Mononuclear cell (primary cell): Measurements from ENCODE around the gene ARFGEF2. TPM values are rescaled to one million over a fixed set of nuclear protein-coding genes. Genes with fewer than 3 reads are reported as not detected.
"Not testable (repeated sequence)": the region's sequence is repeated elsewhere in the genome, so short reads cannot be mapped to it uniquely, and the experiment has no call there.

ENCODE experiments used
- H3K27me3 ChIP-seq: 2 replicates; pipeline ENCODE4 v1.6.0; 2011; ENCODE audit warnings: low read length, control low read depth; ENCODE audit not compliant: insufficient read depth
- H3K4me1 ChIP-seq: 2 replicates; pipeline ENCODE4 v1.5.1; 2011; ENCODE audit warnings: mild to moderate bottlenecking, low read length, control low read depth; ENCODE audit not compliant: insufficient read depth
- H3K4me3 ChIP-seq: 2 replicates; pipeline ENCODE4 v1.5.1; 2011; ENCODE audit warnings: mild to moderate bottlenecking, low read length, moderate library complexity
- H3K9me3 ChIP-seq: 2 replicates; pipeline ENCODE4 v1.5.1; 2011; ENCODE audit warnings: low read depth, mild to moderate bottlenecking, control low read depth, low read length
- total RNA-seq: library from RNA; depleted of rRNA; stranded (reverse); fragments of >200 nt; gene quantifications from one replicate; pipeline ENCODE4 v1.2.3, GENCODE V29; 2012

Gene ARFGEF2
- total RNA-seq, 1 donor = 35.1 TPM

- no peaks in the 10 kb centered on the region for H3K27me3 ChIP-seq
- H3K4me3 ChIP-seq = no peak overlapping the region
- H3K9me3 ChIP-seq = no peaks in the 10 kb centered on the region
- H3K4me1 ChIP-seq = peaks cover 10% of the 10 kb centered on the region
Observed at GRCh38 chr20:48931527-48932374, 10.2 kb downstream of the ARFGEF2 start.

GRCh38 chr20:48932375-48932941 is 10.9 kb downstream of the ARFGEF2 start:
- H3K4me3 ChIP-seq = no peak overlapping the region
- H3K9me3 ChIP-seq = no peaks in the 10 kb centered on the region
- peaks cover 7% of the 10 kb centered on the region for H3K4me1 ChIP-seq
- no peaks in the 10 kb centered on the region for H3K27me3 ChIP-seq

- Histone ChIP-seq H3K4me3 (no peak overlapping the region), H3K27me3 (no peaks in the 10 kb centered on the region), H3K4me1 (peaks cover 7% of the 10 kb centered on the region), H3K9me3 (no peaks in the 10 kb centered on the region)
Observed at GRCh38 chr20:48933017-48933766, 11.7 kb downstream of the ARFGEF2 start.

DNA sequence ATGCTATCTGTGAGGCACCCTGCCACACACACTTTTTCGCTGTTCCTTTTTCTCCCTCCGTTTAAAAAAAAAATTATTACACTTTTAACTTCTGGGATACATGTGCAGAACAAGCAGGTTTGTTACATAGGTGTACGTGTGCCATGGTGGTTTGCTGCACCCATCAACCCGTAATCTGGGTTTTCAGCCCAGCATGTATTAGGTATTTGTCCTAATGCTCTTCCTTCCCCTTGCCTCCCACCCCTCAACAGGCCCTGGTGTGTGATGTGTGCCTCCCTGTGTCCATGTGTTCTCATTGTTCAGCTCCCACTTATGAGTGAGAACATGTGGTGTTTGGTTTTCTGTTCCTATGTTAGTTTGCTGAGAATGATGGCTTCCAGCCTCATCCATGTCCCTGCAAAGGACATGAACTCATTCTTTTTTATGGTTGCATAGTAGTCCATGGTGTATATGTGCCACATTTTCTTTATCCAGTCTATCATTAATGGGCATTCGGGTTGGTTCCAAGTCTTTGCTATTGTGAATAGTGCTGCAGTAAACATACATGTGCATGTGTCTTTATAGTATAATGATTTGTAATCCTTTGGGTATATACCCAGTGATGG is 12.9 kb downstream of the ARFGEF2 start:
- not testable (repeated sequence) for H3K4me1 ChIP-seq, H3K27me3 ChIP-seq, H3K9me3 ChIP-seq, H3K4me3 ChIP-seq

DNA sequence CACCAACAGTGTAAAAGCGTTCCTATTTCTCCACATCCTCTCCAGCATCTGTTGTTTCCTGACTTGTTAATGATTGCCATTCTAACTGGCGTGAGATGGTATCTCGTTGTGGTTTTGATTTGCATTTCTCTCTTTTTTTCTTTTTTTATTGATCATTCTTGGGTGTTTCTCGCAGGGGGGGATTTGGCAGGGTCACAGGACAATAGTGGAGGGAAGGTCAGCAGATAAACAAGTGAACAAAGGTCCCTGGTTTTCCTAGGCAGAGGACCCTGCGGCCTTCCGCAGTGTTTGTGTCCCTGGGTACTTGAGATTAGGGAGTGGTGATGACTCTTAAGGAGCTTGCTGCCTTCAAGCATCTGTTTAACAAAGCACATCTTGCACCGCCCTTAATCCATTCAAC is 13.5 kb downstream of the ARFGEF2 start:
- H3K27me3 ChIP-seq, H3K9me3 ChIP-seq, H3K4me1 ChIP-seq, H3K4me3 ChIP-seq: not testable (repeated sequence)

DNA sequence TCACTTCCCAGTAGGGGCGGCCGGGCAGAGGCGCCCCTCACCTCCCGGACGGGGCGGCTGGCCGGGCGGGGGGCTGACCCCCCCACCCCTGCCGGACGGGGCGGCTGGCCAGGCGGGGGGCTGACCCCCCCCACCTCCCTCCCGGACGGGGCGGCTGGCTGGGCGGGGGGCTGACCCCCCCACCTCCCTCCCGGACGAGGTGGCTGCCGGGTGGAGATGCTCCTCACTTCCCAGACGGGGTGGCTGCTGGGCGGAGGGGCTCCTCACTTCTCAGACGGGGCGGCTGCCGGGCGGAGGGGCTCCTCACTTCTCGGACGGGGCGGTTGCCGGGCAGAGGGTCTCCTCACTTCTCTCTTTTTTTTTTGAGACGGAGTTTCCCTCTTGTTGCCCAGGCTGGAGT is 14.7 kb downstream of the ARFGEF2 start:
- not testable (repeated sequence) for H3K9me3 ChIP-seq

DNA sequence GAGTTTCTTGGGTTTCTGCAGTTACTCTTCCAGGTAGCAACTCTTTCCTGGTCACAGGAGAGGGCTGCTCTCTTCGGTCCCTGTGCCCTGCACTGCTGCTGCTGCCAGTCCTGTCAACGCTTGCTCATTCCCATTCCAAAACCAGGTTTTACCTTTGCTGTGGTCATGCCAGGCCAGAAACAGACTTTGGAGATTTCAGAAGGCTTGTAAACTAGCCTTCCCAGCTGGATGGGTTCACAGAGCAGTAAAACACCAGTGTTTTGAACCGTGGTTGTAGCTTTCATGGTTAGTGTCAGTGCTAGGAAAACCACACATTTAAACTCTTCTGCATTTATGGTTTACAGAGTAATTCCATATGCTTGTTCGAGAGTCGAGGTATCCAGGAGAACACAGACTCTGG is 16.2 kb downstream of the ARFGEF2 start:
- Histone ChIP-seq H3K4me3 (no peak overlapping the region), H3K27me3 (no peaks in the 10 kb centered on the region), H3K4me1 (no peaks in the 10 kb centered on the region), H3K9me3 (no peaks in the 10 kb centered on the region)

More for the DNA sequence above, 14.7 kb downstream of the ARFGEF2 start:
- not testable (repeated sequence) for H3K27me3 ChIP-seq, H3K4me3 ChIP-seq, H3K4me1 ChIP-seq

DNA sequence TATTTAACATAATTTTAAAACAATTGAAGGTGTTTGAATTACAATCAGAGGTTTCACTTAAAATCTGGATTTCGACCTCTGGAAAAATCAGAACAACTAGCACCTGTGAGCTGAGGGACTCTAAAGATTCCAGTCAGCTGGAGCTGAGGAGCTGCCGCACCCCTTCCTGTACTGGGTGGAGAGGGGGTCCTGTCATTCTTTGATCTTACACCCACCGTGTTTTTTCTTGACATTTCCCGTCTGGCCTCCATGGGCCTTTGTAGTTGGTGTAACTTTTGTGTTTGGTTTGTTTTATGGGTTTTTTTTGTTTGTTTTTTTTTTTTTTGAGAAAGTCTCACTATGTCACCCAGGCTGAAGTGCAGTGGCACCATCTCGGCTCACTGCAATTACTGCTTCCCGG is 17.2 kb downstream of the ARFGEF2 start:
- H3K27me3 ChIP-seq = no peaks in the 10 kb centered on the region
- H3K9me3 ChIP-seq = no peaks in the 10 kb centered on the region
- no peaks in the 10 kb centered on the region for H3K4me1 ChIP-seq
- no peak overlapping the region for H3K4me3 ChIP-seq

DNA sequence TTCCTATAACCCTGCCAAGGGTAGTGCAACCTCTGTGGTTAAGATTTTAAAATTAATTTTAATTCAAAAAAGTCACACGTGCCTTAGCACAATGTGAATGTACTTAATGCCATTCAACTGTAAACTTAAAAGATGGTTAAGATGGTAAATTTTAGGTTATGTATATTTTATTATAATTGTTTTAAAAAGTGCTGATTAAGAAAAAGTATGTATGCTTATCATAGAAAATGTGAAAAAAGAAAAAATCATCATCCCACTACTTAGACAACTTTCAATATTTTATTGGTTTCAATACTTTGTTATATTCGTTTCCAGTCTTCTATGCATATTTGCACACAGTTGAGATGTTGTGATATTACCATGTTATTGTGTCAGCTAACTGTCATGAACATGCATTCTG is 18.7 kb downstream of the ARFGEF2 start:
- H3K4me1 ChIP-seq = no peaks in the 10 kb centered on the region
- H3K4me3 ChIP-seq = no peak overlapping the region
- no peaks in the 10 kb centered on the region for H3K27me3 ChIP-seq

GRCh38 chr20:48941467-48941866 is 20.0 kb downstream of the ARFGEF2 start:
- Histone ChIP-seq H3K27me3 (no peaks in the 10 kb centered on the region), H3K9me3 (no peaks in the 10 kb centered on the region), H3K4me3 (no peak overlapping the region), H3K4me1 (no peaks in the 10 kb centered on the region)

More for the DNA sequence above, 18.7 kb downstream of the ARFGEF2 start:
- no peaks in the 10 kb centered on the region for H3K9me3 ChIP-seq

DNA sequence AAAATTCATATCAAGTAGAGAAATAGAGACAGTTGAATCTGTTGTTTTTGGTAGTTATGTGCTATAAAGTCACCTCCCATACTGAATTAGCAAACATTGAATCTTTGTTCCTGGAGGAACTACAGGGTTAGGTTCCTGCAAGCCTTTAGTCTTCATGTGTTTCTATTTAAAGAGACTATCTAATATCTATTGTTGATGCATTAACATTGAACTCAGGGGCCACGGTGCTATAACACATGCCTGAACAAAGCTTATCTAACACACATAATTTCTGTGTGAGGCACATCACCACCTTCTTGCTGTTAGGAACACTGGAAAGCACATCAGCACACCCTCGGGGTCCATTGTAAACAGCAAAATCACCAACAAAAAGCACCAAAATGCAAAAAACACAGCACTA is 21.2 kb downstream of the ARFGEF2 start:
- Histone ChIP-seq H3K9me3 (no peaks in the 10 kb centered on the region), H3K27me3 (no peaks in the 10 kb centered on the region), H3K4me3 (no peak overlapping the region), H3K4me1 (no peaks in the 10 kb centered on the region)

GRCh38 chr20:48944663-48945297 is 23.3 kb downstream of the ARFGEF2 start:
- no peaks in the 10 kb centered on the region for H3K9me3 ChIP-seq
- no peak overlapping the region for H3K4me3 ChIP-seq
- no peaks in the 10 kb centered on the region for H3K27me3 ChIP-seq
- no peaks in the 10 kb centered on the region for H3K4me1 ChIP-seq

GRCh38 chr20:48945840-48946514 is 24.5 kb downstream of the ARFGEF2 start:
- no peaks in the 10 kb centered on the region for H3K9me3 ChIP-seq

DNA sequence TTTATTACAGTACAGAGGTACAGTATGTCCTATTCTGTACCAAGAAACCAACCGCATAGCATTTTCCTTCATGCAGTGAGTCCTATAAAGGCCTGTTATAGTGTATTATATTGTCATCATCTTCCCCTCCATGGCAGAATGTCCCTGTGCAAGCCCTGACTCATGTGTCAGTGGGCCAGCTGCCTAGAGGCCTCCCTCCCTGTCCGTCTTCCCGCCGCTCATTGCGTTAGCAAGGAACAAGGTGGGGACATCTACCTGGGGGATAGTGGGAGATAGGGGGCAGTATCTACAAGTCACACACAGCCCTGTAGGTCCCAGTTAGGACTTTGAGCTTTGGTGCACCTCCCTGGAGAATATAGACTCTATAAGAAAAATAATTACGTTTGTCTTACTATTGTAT is 27.1 kb downstream of the ARFGEF2 start:
- no peak overlapping the region for H3K4me3 ChIP-seq
- no peaks in the 10 kb centered on the region for H3K9me3 ChIP-seq
- no peaks in the 10 kb centered on the region for H3K4me1 ChIP-seq
- no peaks in the 10 kb centered on the region for H3K27me3 ChIP-seq

More at GRCh38 chr20:48945840-48946514, 24.5 kb downstream of the ARFGEF2 start:
- Histone ChIP-seq H3K4me1 (no peaks in the 10 kb centered on the region), H3K27me3 (no peaks in the 10 kb centered on the region), H3K4me3 (no peak overlapping the region)
